H9 (cell line): Measurements from ENCODE around the gene DNAJC6. TPM values are rescaled to one million over a fixed set of nuclear protein-coding genes. Genes with fewer than 3 reads are reported as not detected.

Experiments
- DNase-seq: peaks from one replicate; pipeline ENCODE4 v3.0.0-alpha.2; 2017
- H2AFZ ChIP-seq: one replicate; pipeline ENCODE4 v1.6.1; 2013; ENCODE audit warnings: mild to moderate bottlenecking, low read length, control low read depth, moderate library complexity
- H2AK5ac ChIP-seq: 2 replicates; pipeline ENCODE4 v1.6.1; 2013; ENCODE audit warnings: low read length, control low read depth, mixed read lengths; ENCODE audit not compliant: insufficient read length
- H2BK120ac ChIP-seq: one replicate; pipeline ENCODE4 v1.6.1; 2013; ENCODE audit warnings: low read depth, mild to moderate bottlenecking, low read length, control low read depth, inconsistent platforms; ENCODE audit not compliant: poor library complexity, severe bottlenecking
- H2BK12ac ChIP-seq: 2 replicates; pipeline ENCODE4 v1.6.1; 2013; ENCODE audit warnings: low read length, control low read depth, mixed read lengths, low read depth; ENCODE audit not compliant: insufficient read length
- H2BK15ac ChIP-seq: 2 replicates; pipeline ENCODE4 v1.6.1; 2013; ENCODE audit warnings: low read depth, low read length, control low read depth
- H2BK20ac ChIP-seq: one replicate; pipeline ENCODE4 v1.6.1; 2013; ENCODE audit warnings: low read depth, mild to moderate bottlenecking, low read length, control low read depth, inconsistent platforms; ENCODE audit not compliant: poor library complexity, severe bottlenecking
- H2BK5ac ChIP-seq: 2 replicates; pipeline ENCODE4 v1.6.1; 2013; ENCODE audit warnings: low read length, control low read depth, mixed read lengths; ENCODE audit not compliant: insufficient read length
- H3K14ac ChIP-seq: 2 replicates; pipeline ENCODE4 v1.6.1; 2013; ENCODE audit warnings: low read length, control low read depth; ENCODE audit not compliant: insufficient read depth
- H3K18ac ChIP-seq: 2 replicates; pipeline ENCODE4 v1.6.1; 2013; ENCODE audit warnings: low read depth, mild to moderate bottlenecking, mixed read lengths, low read length, control low read depth; ENCODE audit not compliant: insufficient read length
- H3K23ac ChIP-seq: 2 replicates; pipeline ENCODE4 v1.6.1; 2013; ENCODE audit warnings: low read length, control low read depth, mixed read lengths, low read depth; ENCODE audit not compliant: insufficient read length
- H3K23me2 ChIP-seq: 2 replicates; pipeline ENCODE4 v1.6.1; 2013; ENCODE audit warnings: low read depth, mild to moderate bottlenecking, mixed read lengths, low read length, control low read depth; ENCODE audit not compliant: insufficient read length, poor library complexity, severe bottlenecking
- H3K27ac ChIP-seq: 2 replicates; pipeline ENCODE4 v1.5.1; 2013; ENCODE audit warnings: low read length, control low read depth, mixed read lengths, low read depth; ENCODE audit not compliant: insufficient read length
- H3K27me3 ChIP-seq: 2 replicates; pipeline ENCODE4 v1.6.1; 2013; ENCODE audit warnings: low read length, control low read depth, inconsistent platforms; ENCODE audit not compliant: insufficient read depth
- H3K4ac ChIP-seq: 2 replicates; pipeline ENCODE4 v1.6.1; 2013; ENCODE audit warnings: low read depth, mild to moderate bottlenecking, control low read depth, inconsistent platforms, low read length, moderate library complexity
- H3K4me1 ChIP-seq: 2 replicates; pipeline ENCODE4 v1.6.1; 2013; ENCODE audit warnings: low read length, control low read depth, inconsistent platforms; ENCODE audit not compliant: insufficient read depth
- H3K4me2 ChIP-seq: 2 replicates; pipeline ENCODE4 v1.6.1; 2013; ENCODE audit warnings: low read length, control low read depth, mixed read lengths; ENCODE audit not compliant: insufficient read length, insufficient read depth
- H3K56ac ChIP-seq: 2 replicates; pipeline ENCODE4 v1.6.1; 2013; ENCODE audit warnings: low read depth, mild to moderate bottlenecking, mixed read lengths, low read length, control low read depth; ENCODE audit not compliant: insufficient read length
- H3K79me1 ChIP-seq: 2 replicates; pipeline ENCODE4 v1.6.1; 2013; ENCODE audit warnings: low read depth, mild to moderate bottlenecking, moderate library complexity, low read length, control low read depth, inconsistent platforms; ENCODE audit not compliant: insufficient read depth, poor library complexity, severe bottlenecking
- H3K79me2 ChIP-seq: 2 replicates; pipeline ENCODE4 v1.6.1; 2013; ENCODE audit warnings: low read length, control low read depth, inconsistent platforms; ENCODE audit not compliant: insufficient read depth
- H3K9ac ChIP-seq: 2 replicates; pipeline ENCODE4 v1.6.1; 2013; ENCODE audit warnings: low read length, control low read depth, mixed read lengths; ENCODE audit not compliant: insufficient read length; ENCODE audit errors: extremely low read depth
- H3K9me3 ChIP-seq: one replicate; pipeline ENCODE4 v1.6.1; 2013; ENCODE audit warnings: low read depth, low read length, inconsistent platforms; ENCODE audit not compliant: control insufficient read depth
- H3T11ph ChIP-seq: one replicate; pipeline ENCODE4 v1.6.1; 2013; ENCODE audit warnings: mild to moderate bottlenecking, low read length, control low read depth, inconsistent platforms
- H4K20me1 ChIP-seq: one replicate; pipeline ENCODE4 v1.6.1; 2013; ENCODE audit not compliant: control insufficient read depth, insufficient read length, insufficient read depth
- H4K5ac ChIP-seq: 2 replicates; pipeline ENCODE4 v1.6.1; 2013; ENCODE audit warnings: low read depth, mild to moderate bottlenecking, mixed read lengths, low read length, control low read depth; ENCODE audit not compliant: insufficient read length
- H4K8ac ChIP-seq: replicated peaks from 2 replicates; pipeline ENCODE4 v1.6.1; 2013; ENCODE audit warnings: low read length, control low read depth, mixed read lengths, low read depth; ENCODE audit not compliant: insufficient read length
- H4K91ac ChIP-seq: 2 replicates; pipeline ENCODE4 v1.6.1; 2013; ENCODE audit warnings: low read depth, mild to moderate bottlenecking, moderate library complexity, mixed read lengths, low read length, control low read depth; ENCODE audit not compliant: insufficient read length
- H3K27ac Mint-ChIP-seq, 3 experiments: 2 replicates in 2 of 3; 3 replicates in 1 of 3; pipeline ENCODE4 v1.8.0; 2020 to 2021; ENCODE audit warnings: mixed read lengths in 3 of 3, mild to moderate bottlenecking in 1 of 3, moderate library complexity in 1 of 3
- H3K27me3 Mint-ChIP-seq: 2 replicates; pipeline ENCODE4 v1.8.0; 2021; ENCODE audit warnings: low read depth, mild to moderate bottlenecking, moderate library complexity, mixed read lengths
- H3K36me3 Mint-ChIP-seq, 3 experiments: 2 replicates in 2 of 3; 3 replicates in 1 of 3; pipeline ENCODE4 v1.8.0; 2020 to 2021; ENCODE audit warnings: low read depth in 3 of 3, mixed read lengths in 3 of 3; ENCODE audit not compliant: insufficient read depth in 1 of 3
- H3K4me1 Mint-ChIP-seq, 2 experiments: 2 replicates each; pipeline ENCODE4 v1.8.0; 2020; ENCODE audit warnings: mixed read lengths in 2 of 2
- H3K4me3 Mint-ChIP-seq, 2 experiments: 2 replicates in 1 of 2; 3 replicates in 1 of 2; pipeline ENCODE4 v1.8.0; 2020 to 2021; ENCODE audit warnings: mild to moderate bottlenecking in 2 of 2, mixed read lengths in 2 of 2, moderate library complexity in 1 of 2
- H3K9me3 Mint-ChIP-seq, 2 experiments: 2 replicates in 1 of 2; 3 replicates in 1 of 2; pipeline ENCODE4 v1.8.0; 2020; ENCODE audit warnings: mild to moderate bottlenecking in 2 of 2, mixed read lengths in 2 of 2, moderate library complexity in 1 of 2
- CTCF ChIP-seq: fragments of 200-600 bp; sonication (generic); conservative IDR thresholded peaks from 3 replicates; pipeline ENCODE4 v1.8.0; 2021; ENCODE audit warnings: antibody characterized with exemption, mild to moderate bottlenecking
- whole genome bisulfite sequencing: extraction: QIAGEN DNeasy Blood & Tissue Kit; methylation state at CpG from one replicate; pipeline ENCODE4 v1.1.7; 2013; ENCODE audit warnings: missing lambda C conversion rate, low lambda C conversion rate, mixed read lengths; ENCODE audit not compliant: insufficient read length; ENCODE audit errors: extremely low coverage; 5-methylcytosine and 5-hydroxymethylcytosine counted together
- total RNA-seq: library from RNA; stranded (reverse); gene quantifications from 2 replicates; pipeline ENCODE4 v1.2.1, GENCODE V29; 2021

DNAJC6 gene
- total RNA-seq, 1 experiment from 2014 or later: 2.2 TPM

- H3K79me2 ChIP-seq: peaks cover 10% of the 10 kb centered on the region; the same call in 1 of the 2 replicates
Observed at GRCh38 chr1:65423884-65424572, 114.7 kb downstream of the DNAJC6 start.

More at GRCh38 chr1:65423884-65424572, 114.7 kb downstream of the DNAJC6 start:
- Histone ChIP-seq H3K18ac (no peak overlapping the region), H3K23me2 (peaks cover 9% of the 10 kb centered on the region), H2BK20ac (no peak overlapping the region), H3K4me1 (peaks cover 7% of the 10 kb centered on the region; the same call in 1 of the 2 replicates), H2BK5ac (no peak overlapping the region), H3K4ac (no peak overlapping the region), H3K14ac (no peak overlapping the region), H4K20me1 (no peaks in the 10 kb centered on the region), H3K27me3 (no peaks in the 10 kb centered on the region), H3K4me2 (no peak overlapping the region), H3K79me1 (peaks cover 4% of the 10 kb centered on the region), H3K23ac (no peak overlapping the region), H4K5ac (no peak overlapping the region), H3K9ac (no peak overlapping the region), H2AK5ac (no peak overlapping the region), H3K56ac (no peak overlapping the region), H2AFZ (no peak overlapping the region), H3T11ph (no peak overlapping the region), H4K8ac (no peak overlapping the region), H2BK12ac (no peak overlapping the region), H3K9me3 (no peaks in the 10 kb centered on the region), H4K91ac (no peak overlapping the region), H2BK15ac (no peak overlapping the region), H3K27ac (no peak overlapping the region), H2BK120ac (no peak overlapping the region)
- Mint-ChIP-seq H3K4me3 (no peak overlapping the region), H3K4me1 (peaks cover 22 to 40% of the 10 kb centered on the region in 2 experiments), H3K36me3 (peaks cover 9 to 33% (median 19%) of the 10 kb centered on the region in 3 experiments; a peak in 6 of 7 replicates), H3K27me3 (no peaks in the 10 kb centered on the region), H3K9me3 (no peaks in the 10 kb centered on the region), H3K27ac (peak overlapping the region in 2 of 3 experiments; percentile 86 to 90; a peak in 4 of 7 replicates)
- no peak for TF ChIP-seq CTCF
- WGBS: no CpG with 5 or more reads among the region's 2 CpGs
- no peak for DNase-seq
